ENCODE data around the gene SEC14L5.

SEC14L5 gene

GRCh38 chr16:4938683-4939030 lies 19.5 kb upstream of the SEC14L5 start:
- H3K9me2 ChIP-seq (replicated peaks; ENCODE audit: control insufficient read depth, low read length) = no peaks in the 10 kb centered on the region
- no peak overlapping the region for H3K4me3 ChIP-seq (ENCODE audit: low read length)
- H3K36me3 ChIP-seq (ENCODE audit: control insufficient read depth, low read length) = no peaks in the 10 kb centered on the region
- H4K20me1 ChIP-seq (ENCODE audit: control insufficient read depth, insufficient read depth, low read depth, low read length) = no peaks in the 10 kb centered on the region
- peaks cover 25% of the 10 kb centered on the region for H3K27me3 ChIP-seq (ENCODE audit: control insufficient read depth, low read length)
- no peaks in the 10 kb centered on the region for H3K9me3 ChIP-seq (ENCODE audit: control insufficient read depth, insufficient read depth, low read length)
- peaks cover 6% of the 10 kb centered on the region; the same call in 1 of the 2 replicates for H3K4me1 ChIP-seq (ENCODE audit: control insufficient read depth, low read length)
- no peak overlapping the region for H3K27ac ChIP-seq (ENCODE audit: low read depth, low read length)
- H3K79me2 ChIP-seq (ENCODE audit: control insufficient read depth, low read length) = no peaks in the 10 kb centered on the region
- no peak for TF ChIP-seq EZH2phosphoT487 (IDR thresholded peaks at IDR 0.05; ENCODE audit: borderline replicate concordance, low read length)
- no peak overlapping the region for H3K4me2 ChIP-seq (ENCODE audit: low read length)
- no peaks in the 10 kb centered on the region for H3F3A ChIP-seq (ENCODE audit: control insufficient read depth, insufficient read depth)

- TF ChIP-seq CTCF (IDR thresholded peaks at IDR 0.05; ENCODE audit: low read depth, low read length, poor library complexity, severe bottlenecking) (no peak), EZH2phosphoT487 (IDR thresholded peaks at IDR 0.05; ENCODE audit: borderline replicate concordance, low read length) (no peak)
- Histone ChIP-seq H3F3A (ENCODE audit: control insufficient read depth, insufficient read depth) (no peaks in the 10 kb centered on the region), H3K27me3 (ENCODE audit: control insufficient read depth, low read length) (peaks cover 23% of the 10 kb centered on the region), H3K36me3 (ENCODE audit: control insufficient read depth, low read length) (no peaks in the 10 kb centered on the region), H4K20me1 (ENCODE audit: control insufficient read depth, insufficient read depth, low read depth, low read length) (no peaks in the 10 kb centered on the region), H3K9me3 (ENCODE audit: control insufficient read depth, insufficient read depth, low read length) (no peaks in the 10 kb centered on the region), H3K4me3 (ENCODE audit: low read length) (no peak overlapping the region), H3K79me2 (ENCODE audit: control insufficient read depth, low read length) (no peaks in the 10 kb centered on the region), H3K9me2 (replicated peaks; ENCODE audit: control insufficient read depth, low read length) (no peaks in the 10 kb centered on the region), H3K27ac (ENCODE audit: low read depth, low read length) (no peak overlapping the region), H3K4me2 (ENCODE audit: low read length) (no peak overlapping the region), H3K4me1 (ENCODE audit: control insufficient read depth, low read length) (peaks cover 6% of the 10 kb centered on the region; the same call in 1 of the 2 replicates)
Observed at GRCh38 chr16:4940719-4941118, 17.4 kb upstream of the SEC14L5 start.

GRCh38 chr16:4942481-4942880 lies 15.6 kb upstream of the SEC14L5 start:
- H3K27ac ChIP-seq (ENCODE audit: low read depth, low read length) = no peak overlapping the region
- H3K4me2 ChIP-seq (ENCODE audit: low read length) = no peak overlapping the region
- no peaks in the 10 kb centered on the region for H3F3A ChIP-seq (ENCODE audit: control insufficient read depth, insufficient read depth)
- no peaks in the 10 kb centered on the region for H3K36me3 ChIP-seq (ENCODE audit: control insufficient read depth, low read length)
- H3K79me2 ChIP-seq (ENCODE audit: control insufficient read depth, low read length) = no peaks in the 10 kb centered on the region
- no peak for TF ChIP-seq CTCF (IDR thresholded peaks at IDR 0.05; ENCODE audit: low read depth, low read length, poor library complexity, severe bottlenecking)
- no peak for TF ChIP-seq EZH2phosphoT487 (IDR thresholded peaks at IDR 0.05; ENCODE audit: borderline replicate concordance, low read length)
- no peaks in the 10 kb centered on the region for H3K9me2 ChIP-seq (replicated peaks; ENCODE audit: control insufficient read depth, low read length)
- no peaks in the 10 kb centered on the region for H4K20me1 ChIP-seq (ENCODE audit: control insufficient read depth, insufficient read depth, low read depth, low read length)
- H3K27me3 ChIP-seq (ENCODE audit: control insufficient read depth, low read length) = peaks cover 7% of the 10 kb centered on the region
- no peaks in the 10 kb centered on the region for H3K9me3 ChIP-seq (ENCODE audit: control insufficient read depth, insufficient read depth, low read length)
- no peak overlapping the region for H3K4me3 ChIP-seq (ENCODE audit: low read length)
- no peaks in the 10 kb centered on the region for H3K4me1 ChIP-seq (ENCODE audit: control insufficient read depth, low read length)

- no peak for TF ChIP-seq EZH2phosphoT487 (IDR thresholded peaks at IDR 0.05; ENCODE audit: borderline replicate concordance, low read length)
- TF ChIP-seq CTCF (IDR thresholded peaks at IDR 0.05; ENCODE audit: low read depth, low read length, poor library complexity, severe bottlenecking) = no peak
- Histone ChIP-seq H3K27ac (ENCODE audit: low read depth, low read length) (no peak overlapping the region), H4K20me1 (ENCODE audit: control insufficient read depth, insufficient read depth, low read depth, low read length) (no peaks in the 10 kb centered on the region), H3K9me2 (replicated peaks; ENCODE audit: control insufficient read depth, low read length) (no peaks in the 10 kb centered on the region), H3F3A (ENCODE audit: control insufficient read depth, insufficient read depth) (no peaks in the 10 kb centered on the region), H3K4me1 (ENCODE audit: control insufficient read depth, low read length) (no peaks in the 10 kb centered on the region), H3K27me3 (ENCODE audit: control insufficient read depth, low read length) (no peaks in the 10 kb centered on the region), H3K9me3 (ENCODE audit: control insufficient read depth, insufficient read depth, low read length) (no peaks in the 10 kb centered on the region), H3K4me3 (ENCODE audit: low read length) (no peak overlapping the region), H3K4me2 (ENCODE audit: low read length) (no peak overlapping the region), H3K79me2 (ENCODE audit: control insufficient read depth, low read length) (no peaks in the 10 kb centered on the region), H3K36me3 (ENCODE audit: control insufficient read depth, low read length) (no peaks in the 10 kb centered on the region)
Observed at GRCh38 chr16:4944333-4945281, 13.5 kb upstream of the SEC14L5 start.

All from DOHH2 (cell line).